Measurements from ENCODE around the gene RERE. TPM values are rescaled to one million over a fixed set of nuclear protein-coding genes. Genes with fewer than 3 reads are reported as not detected.

The RERE gene
- total and polyA plus RNA-seq, 2 experiments from 2014 or later = 148 to 170 TPM

DNA sequence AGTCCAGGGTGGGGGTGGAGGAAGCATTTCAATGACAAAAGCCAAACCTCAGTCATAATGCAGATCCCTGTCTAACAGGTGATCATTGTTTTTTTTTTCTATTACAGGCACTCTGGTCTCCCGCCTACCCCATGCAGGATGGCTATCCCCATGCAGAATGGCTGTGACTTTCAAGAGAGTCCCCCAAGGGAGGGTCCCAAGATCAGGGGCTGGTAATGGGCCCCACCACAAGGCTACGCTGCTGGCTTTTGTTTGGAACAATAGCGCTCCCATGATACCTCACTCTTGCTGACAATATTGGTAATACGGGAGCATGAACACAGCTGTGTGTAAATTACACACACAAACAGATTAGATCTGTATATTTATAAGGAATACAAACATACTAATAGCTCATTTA is 380.1 kb downstream of the RERE start:
- peak overlapping the region; percentile 38; the same call in 1 of the 2 replicates for H3K27ac Mint-ChIP-seq
- H3K27ac ChIP-seq (ENCODE audit: low read depth) = peak overlapping the region; percentile 64
- H3K4me3 ChIP-seq = peak overlapping the region; percentile 29
- H3K27me3 Mint-ChIP-seq (ENCODE audit: insufficient read depth, low read depth, poor library complexity) = peaks cover 1% of the 10 kb centered on the region
- no peak overlapping the region for H3K4me3 Mint-ChIP-seq
- no peaks in the 10 kb centered on the region for H3K36me3 ChIP-seq (ENCODE audit: insufficient read depth)
- H3K9me3 Mint-ChIP-seq = no peaks in the 10 kb centered on the region; the same call in 2 of the 3 replicates
- H4K20me1 ChIP-seq (replicated peaks; ENCODE audit: insufficient read depth) = peaks cover 23% of the 10 kb centered on the region
- peaks cover 4% of the 10 kb centered on the region for H3F3A ChIP-seq (replicated peaks; ENCODE audit: low read depth)
- TF ChIP-seq ZNF331 (CRISPR knock-in tag; IDR thresholded peaks at IDR 0.05; ENCODE audit: low read depth) (no peak), EZH2 (IDR thresholded peaks at IDR 0.05; ENCODE audit: low read depth, unreplicated experiment) (no peak), STAT1 (IDR thresholded peaks at IDR 0.05; ENCODE audit: unreplicated experiment) (no peak), REST (IDR thresholded peaks at IDR 0.05; ENCODE audit: unreplicated experiment) (no peak), ETS1 (IDR thresholded peaks at IDR 0.05) (no peak), CREB1 (CRISPR knock-in tag; IDR thresholded peaks at IDR 0.05; ENCODE audit: low read depth) (no peak), NANOG (IDR thresholded peaks at IDR 0.05; ENCODE audit: borderline replicate concordance) (no peak), CTCF (conservative IDR thresholded peaks at IDR 0.05; ENCODE audit: low read depth in 2 of 2) (no peak), ZNF114 (CRISPR knock-in tag; IDR thresholded peaks at IDR 0.05) (no peak), POLR2AphosphoS5 (IDR thresholded peaks at IDR 0.05; ENCODE audit: low read depth) (no peak), JUNB (IDR thresholded peaks at IDR 0.05; ENCODE audit: unreplicated experiment) (no peak), EZH2phosphoT487 (IDR thresholded peaks at IDR 0.05; ENCODE audit: unreplicated experiment) (no peak)
- TF ChIP-seq, protein P1, sequence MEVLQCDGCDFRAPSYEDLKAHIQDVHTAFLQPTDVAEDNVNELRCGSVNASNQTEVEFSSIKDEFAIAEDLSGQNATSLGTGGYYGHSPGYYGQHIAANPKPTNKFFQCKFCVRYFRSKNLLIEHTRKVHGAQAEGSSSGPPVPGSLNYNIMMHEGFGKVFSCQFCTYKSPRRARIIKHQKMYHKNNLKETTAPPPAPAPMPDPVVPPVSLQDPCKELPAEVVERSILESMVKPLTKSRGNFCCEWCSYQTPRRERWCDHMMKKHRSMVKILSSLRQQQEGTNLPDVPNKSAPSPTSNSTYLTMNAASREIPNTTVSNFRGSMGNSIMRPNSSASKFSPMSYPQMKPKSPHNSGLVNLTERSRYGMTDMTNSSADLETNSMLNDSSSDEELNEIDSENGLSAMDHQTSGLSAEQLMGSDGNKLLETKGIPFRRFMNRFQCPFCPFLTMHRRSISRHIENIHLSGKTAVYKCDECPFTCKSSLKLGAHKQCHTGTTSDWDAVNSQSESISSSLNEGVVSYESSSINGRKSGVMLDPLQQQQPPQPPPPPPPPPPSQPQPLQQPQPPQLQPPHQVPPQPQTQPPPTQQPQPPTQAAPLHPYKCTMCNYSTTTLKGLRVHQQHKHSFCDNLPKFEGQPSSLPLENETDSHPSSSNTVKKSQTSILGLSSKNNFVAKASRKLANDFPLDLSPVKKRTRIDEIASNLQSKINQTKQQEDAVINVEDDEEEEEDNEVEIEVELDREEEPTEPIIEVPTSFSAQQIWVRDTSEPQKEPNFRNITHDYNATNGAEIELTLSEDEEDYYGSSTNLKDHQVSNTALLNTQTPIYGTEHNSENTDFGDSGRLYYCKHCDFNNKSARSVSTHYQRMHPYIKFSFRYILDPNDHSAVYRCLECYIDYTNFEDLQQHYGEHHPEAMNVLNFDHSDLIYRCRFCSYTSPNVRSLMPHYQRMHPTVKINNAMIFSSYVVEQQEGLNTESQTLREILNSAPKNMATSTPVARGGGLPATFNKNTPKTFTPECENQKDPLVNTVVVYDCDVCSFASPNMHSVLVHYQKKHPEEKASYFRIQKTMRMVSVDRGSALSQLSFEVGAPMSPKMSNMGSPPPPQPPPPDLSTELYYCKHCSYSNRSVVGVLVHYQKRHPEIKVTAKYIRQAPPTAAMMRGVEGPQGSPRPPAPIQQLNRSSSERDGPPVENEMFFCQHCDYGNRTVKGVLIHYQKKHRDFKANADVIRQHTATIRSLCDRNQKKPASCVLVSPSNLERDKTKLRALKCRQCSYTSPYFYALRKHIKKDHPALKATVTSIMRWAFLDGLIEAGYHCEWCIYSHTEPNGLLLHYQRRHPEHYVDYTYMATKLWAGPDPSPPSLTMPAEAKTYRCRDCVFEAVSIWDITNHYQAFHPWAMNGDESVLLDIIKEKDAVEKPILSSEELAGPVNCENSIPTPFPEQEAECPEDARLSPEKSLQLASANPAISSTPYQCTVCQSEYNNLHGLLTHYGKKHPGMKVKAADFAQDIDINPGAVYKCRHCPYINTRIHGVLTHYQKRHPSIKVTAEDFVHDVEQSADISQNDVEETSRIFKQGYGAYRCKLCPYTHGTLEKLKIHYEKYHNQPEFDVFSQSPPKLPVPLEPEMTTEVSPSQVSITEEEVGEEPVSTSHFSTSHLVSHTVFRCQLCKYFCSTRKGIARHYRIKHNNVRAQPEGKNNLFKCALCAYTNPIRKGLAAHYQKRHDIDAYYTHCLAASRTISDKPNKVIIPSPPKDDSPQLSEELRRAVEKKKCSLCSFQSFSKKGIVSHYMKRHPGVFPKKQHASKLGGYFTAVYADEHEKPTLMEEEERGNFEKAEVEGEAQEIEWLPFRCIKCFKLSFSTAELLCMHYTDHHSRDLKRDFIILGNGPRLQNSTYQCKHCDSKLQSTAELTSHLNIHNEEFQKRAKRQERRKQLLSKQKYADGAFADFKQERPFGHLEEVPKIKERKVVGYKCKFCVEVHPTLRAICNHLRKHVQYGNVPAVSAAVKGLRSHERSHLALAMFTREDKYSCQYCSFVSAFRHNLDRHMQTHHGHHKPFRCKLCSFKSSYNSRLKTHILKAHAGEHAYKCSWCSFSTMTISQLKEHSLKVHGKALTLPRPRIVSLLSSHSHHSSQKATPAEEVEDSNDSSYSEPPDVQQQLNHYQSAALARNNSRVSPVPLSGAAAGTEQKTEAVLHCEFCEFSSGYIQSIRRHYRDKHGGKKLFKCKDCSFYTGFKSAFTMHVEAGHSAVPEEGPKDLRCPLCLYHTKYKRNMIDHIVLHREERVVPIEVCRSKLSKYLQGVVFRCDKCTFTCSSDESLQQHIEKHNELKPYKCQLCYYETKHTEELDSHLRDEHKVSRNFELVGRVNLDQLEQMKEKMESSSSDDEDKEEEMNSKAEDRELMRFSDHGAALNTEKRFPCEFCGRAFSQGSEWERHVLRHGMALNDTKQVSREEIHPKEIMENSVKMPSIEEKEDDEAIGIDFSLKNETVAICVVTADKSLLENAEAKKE (CRISPR knock-in tag; IDR thresholded peaks at IDR 0.05) = no peak
- H3K4me1 Mint-ChIP-seq = peaks cover 63% of the 10 kb centered on the region
- ATAC-seq (peak; percentile 21; the same call in 2 of the 3 replicates), DNase-seq (ENCODE audit: low spot score) (no peak)
- peaks cover 73% of the 10 kb centered on the region for H3K79me2 ChIP-seq (replicated peaks; ENCODE audit: insufficient read depth)
- H3K4me1 ChIP-seq (ENCODE audit: insufficient read depth) = peaks cover 43% of the 10 kb centered on the region
- no peaks in the 10 kb centered on the region for H3K27me3 ChIP-seq (ENCODE audit: insufficient read depth)
- peak overlapping the region; percentile 73 for H3K4me2 ChIP-seq
- no peak overlapping the region for H2AFZ ChIP-seq
- H3K36me3 Mint-ChIP-seq (ENCODE audit: low read depth) = peaks cover 4% of the 10 kb centered on the region; the same call in 2 of the 3 replicates
- no peaks in the 10 kb centered on the region for H3K9me2 ChIP-seq (ENCODE audit: insufficient read depth)
